IMR-90 (cell line): ENCODE data around the gene CD96. TPM values are rescaled to one million over a fixed set of nuclear protein-coding genes. Genes with fewer than 3 reads are reported as not detected.

Source experiments
- ATAC-seq: fragments of 200-7000 bp; cut with Tn5 transposase; 2 replicates; pipeline ENCODE4 v1.9.1; 2020; ENCODE audit warnings: low read depth, mild to moderate bottlenecking, moderate library complexity
- BruUV-seq: library from RNA; stranded (reverse); fragments of 400-500 nt; replicated peaks from 2 replicates; lab custom pipeline; 2021; lab: Mats Ljungman, UMichigan
- CTCF ChIA-PET: fragments of 300-600 bp; formaldehyde crosslinking; extraction: SDS; loops from one replicate; lab custom pipeline; 2021; ENCODE audit warnings: antibody characterized with exemption; lab: Yijun Ruan, JAX
- POLR2A ChIA-PET: fragments of 300-600 bp; sonication (Branson Sonifier 250); formaldehyde crosslinking; loops from one replicate; lab custom pipeline; 2022; ENCODE audit warnings: antibody characterized with exemption; ENCODE audit not compliant: unreplicated experiment; lab: Charles Lee
- DNase-seq: peaks from one replicate; pipeline ENCODE4 v3.0.0; 2013
- H2AFZ ChIP-seq: replicated peaks from 2 replicates; pipeline ENCODE3; 2013; ENCODE audit warnings: low read length, mild to moderate bottlenecking; ENCODE audit not compliant: poor library complexity
- H2AK5ac ChIP-seq: 2 replicates; pipeline ENCODE4 v1.6.1; 2013; ENCODE audit warnings: low read depth, low read length, inconsistent platforms
- H2AK9ac ChIP-seq: replicated peaks from 2 replicates; pipeline ENCODE3; 2013; ENCODE audit warnings: mild to moderate bottlenecking, low read depth, low read length, moderate library complexity; ENCODE audit not compliant: poor library complexity
- H2BK120ac ChIP-seq: 2 replicates; pipeline ENCODE4 v1.6.1; 2013; ENCODE audit warnings: low read depth, low read length, inconsistent platforms
- H2BK15ac ChIP-seq: 3 replicates; pipeline ENCODE4 v1.6.1; 2013; ENCODE audit warnings: low read depth, low read length, inconsistent platforms
- H2BK20ac ChIP-seq: 2 replicates; pipeline ENCODE4 v1.6.1; 2013; ENCODE audit warnings: low read depth, mild to moderate bottlenecking, inconsistent platforms, low read length, moderate library complexity
- H2BK5ac ChIP-seq: 2 replicates; pipeline ENCODE4 v1.6.1; 2013; ENCODE audit warnings: mild to moderate bottlenecking, low read depth, low read length, inconsistent platforms; ENCODE audit not compliant: poor library complexity, severe bottlenecking
- H3K14ac ChIP-seq: replicated peaks from 2 replicates; pipeline ENCODE4 v1.6.1; 2013; ENCODE audit warnings: low read depth, low read length, inconsistent platforms
- H3K18ac ChIP-seq: 2 replicates; pipeline ENCODE4 v1.6.1; 2013; ENCODE audit warnings: low read depth, low read length, control low read depth
- H3K23ac ChIP-seq: 2 replicates; pipeline ENCODE4 v1.6.1; 2013; ENCODE audit warnings: low read depth, low read length, inconsistent platforms
- H3K27ac ChIP-seq: 2 replicates; pipeline ENCODE4 v1.5.1; 2013; ENCODE audit warnings: mild to moderate bottlenecking, control low read depth, low read length; ENCODE audit not compliant: insufficient read depth
- H3K27me3 ChIP-seq: 2 replicates; pipeline ENCODE4 v1.6.1; 2013; ENCODE audit warnings: low read length; ENCODE audit not compliant: control insufficient read depth, insufficient read depth
- H3K36me3 ChIP-seq: 2 replicates; pipeline ENCODE4 v1.6.1; 2013; ENCODE audit warnings: low read length, mixed read lengths; ENCODE audit not compliant: control insufficient read depth, insufficient read depth
- H3K4ac ChIP-seq: 2 replicates; pipeline ENCODE4 v1.6.1; 2013; ENCODE audit warnings: low read depth, low read length, inconsistent platforms
- H3K4me1 ChIP-seq: 2 replicates; pipeline ENCODE4 v1.6.1; 2013; ENCODE audit warnings: low read length, mixed read lengths; ENCODE audit not compliant: control insufficient read depth, insufficient read depth
- H3K4me2 ChIP-seq: 2 replicates; pipeline ENCODE4 v1.6.1; 2013; ENCODE audit warnings: low read depth, mild to moderate bottlenecking, control low read depth, low read length, moderate library complexity
- H3K4me3 ChIP-seq: 2 replicates; pipeline ENCODE4 v1.5.1; 2013; ENCODE audit warnings: low read depth, mild to moderate bottlenecking, control low read depth, low read length, moderate library complexity; ENCODE audit not compliant: insufficient read depth
- H3K56ac ChIP-seq: 2 replicates; pipeline ENCODE4 v1.6.1; 2013; ENCODE audit warnings: low read length, inconsistent platforms; ENCODE audit not compliant: insufficient read depth; ENCODE audit errors: extremely low read depth
- H3K79me1 ChIP-seq, 2 experiments: 2 replicates each; pipeline ENCODE4 v1.6.1; 2013; ENCODE audit warnings: low read length in 2 of 2, inconsistent platforms in 1 of 2, low read depth in 1 of 2
- H3K9ac ChIP-seq: 2 replicates; pipeline ENCODE4 v1.6.1; 2013; ENCODE audit warnings: low read depth, low read length, control low read depth
- H3K9me1 ChIP-seq: 2 replicates; pipeline ENCODE4 v1.6.1; 2013; ENCODE audit warnings: low read length, inconsistent platforms; ENCODE audit not compliant: insufficient read depth
- H3K9me3 ChIP-seq: 2 replicates; pipeline ENCODE4 v1.6.1; 2013; ENCODE audit warnings: low read length; ENCODE audit not compliant: control insufficient read depth, insufficient read depth
- H4K20me1 ChIP-seq: 2 replicates; pipeline ENCODE4 v1.6.1; 2013; ENCODE audit warnings: low read length, inconsistent platforms; ENCODE audit not compliant: insufficient read depth
- H4K5ac ChIP-seq: 2 replicates; pipeline ENCODE4 v1.6.1; 2013; ENCODE audit warnings: mild to moderate bottlenecking, low read depth, low read length, control low read depth
- H4K8ac ChIP-seq, 2 experiments: 2 replicates each; pipeline ENCODE4 v1.6.1; 2013; ENCODE audit warnings: low read depth in 2 of 2, low read length in 2 of 2, control low read depth in 1 of 2, inconsistent platforms in 1 of 2
- H4K91ac ChIP-seq: 2 replicates; pipeline ENCODE4 v1.6.1; 2013; ENCODE audit warnings: low read depth, low read length, inconsistent platforms; ENCODE audit not compliant: insufficient read depth
- CEBPB ChIP-seq: IDR thresholded peaks from 2 replicates; pipeline ENCODE4 v1.6.1; 2012; ENCODE audit warnings: low read depth, low read length, improper control_type of control experiment
- FOS ChIP-seq: fragments of 150-350 bp; IDR thresholded peaks from 2 replicates; pipeline ENCODE4 v1.6.1; 2016; ENCODE audit warnings: low read depth, low read length
- WGBS, 2 experiments: methylation state at CpG; one replicate each; pipeline versions ENCODE4 v1.1.5 to v1.1.7; 2013; ENCODE audit warnings: missing lambda C conversion rate in 2 of 2; ENCODE audit not compliant: insufficient read length in 1 of 2; ENCODE audit errors: extremely low coverage in 2 of 2; 5-methylcytosine and 5-hydroxymethylcytosine counted together
- dilution Hi-C: fragments of 300-500 bp; cut with HindIII; formaldehyde crosslinking; loops from one replicate; pipeline ENCODE4 v1.14.3; 2018; ENCODE audit warnings: low sequenced_read_pairs; ENCODE audit not compliant: unreplicated experiment
- in situ Hi-C: fragments of 300-500 bp; cut with MboI; formaldehyde crosslinking; loops from 3 replicates; pipeline ENCODE4 v1.14.3; 2019; ENCODE audit warnings: low sequenced_read_pairs, inconsistent platforms, mixed read lengths
- intact Hi-C: fragments of 100-400 bp; cut with micrococcal nuclease; formaldehyde crosslinking; loops from 2 replicates; pipeline ENCODE4 v1.10.0; 2022
- polyA plus RNA-seq, 3 experiments: library from polyadenylated mRNA; depleted of rRNA; stranded (reverse); fragments of >200 nt; gene quantifications; 2 replicates each; pipeline ENCODE4 v1.2.3, GENCODE V29; 2012; ENCODE audit warnings: low replicate concordance in 1 of 3
- total RNA-seq: library from RNA; depleted of rRNA; stranded (reverse); fragments of >200 nt; gene quantifications from 2 replicates; pipeline ENCODE4 v1.2.3, GENCODE V29; 2012

The CD96 gene
- total and polyA plus RNA-seq, 2 of the 4 experiments (the other 2 are of a cell fraction), result 0.05 to 0.18 TPM

- Histone ChIP-seq H4K8ac (no peak overlapping the region), H3K9me1 (0 out of 2 replicates have a peak, but pooled peaks cover 4% of the 10 kb centered on the region), H4K91ac (no peak overlapping the region), H2BK120ac (0 out of 2 replicates have a peak overlapping the region, but pooled peaks have one; percentile 0), H2AFZ (no peak overlapping the region), H3K4me3 (no peak overlapping the region), H3K4ac (no peak overlapping the region), H3K18ac (no peak overlapping the region), H2AK5ac (no peak overlapping the region), H3K14ac (no peak overlapping the region), H3K4me1 (peaks cover 4% of the 10 kb centered on the region; the same call in 1 of the 2 replicates), H2BK20ac (0 out of 2 replicates have a peak overlapping the region, but pooled peaks have one; percentile 13), H3K9me3 (no peaks in the 10 kb centered on the region), H3K36me3 (no peaks in the 10 kb centered on the region), H3K79me1 (no peaks in the 10 kb centered on the region), H4K20me1 (no peaks in the 10 kb centered on the region), H3K27ac (no peak overlapping the region), H4K5ac (no peak overlapping the region), H3K56ac (no peak overlapping the region), H2AK9ac (no peak overlapping the region), H3K4me2 (no peak overlapping the region), H2BK15ac (no peak overlapping the region), H2BK5ac (no peak overlapping the region), H3K27me3 (no peaks in the 10 kb centered on the region), H3K23ac (no peak overlapping the region), H3K9ac (no peak overlapping the region)
- BruUV-seq, result no TSS peak
- dilution Hi-C loops, result no loop called here
- in situ Hi-C loops, result no loop called here
- WGBS, 2 experiments, result no CpG with 5 or more reads among the region's 4 CpGs
- TF ChIP-seq FOS (0 out of 2 replicates have a peak, but pooled peaks have one; percentile 13), CEBPB (no peak)
- ChIA-PET CTCF (interaction anchor here (0.7 to 0.8 kb wide), 2 partner anchors 16 to 47 kb away, joined by 3 read pairs; no protein-coding TSS in a partner anchor), POLR2A (no interaction called here)
- peak; percentile 84 for ATAC-seq
- DNase-seq, result peak; percentile 73
- intact Hi-C loops, result loop anchor here (1.0 kb wide), 1 partner anchor 9 kb away; no protein-coding TSS in a partner anchor
These were observed 10.6 kb upstream of the CD96 start for GRCh38 chr3:111531446-111531845.
